ENCODE data around the gene GOLIM4. TPM values are rescaled to one million over a fixed set of nuclear protein-coding genes. Genes with fewer than 3 reads are reported as not detected.

Gene GOLIM4
- total RNA-seq, 1 donor from 2014 or later: 35.9 TPM

GRCh38 chr3:167991213-167991612 is 104.5 kb downstream of the GOLIM4 start:
- Mint-ChIP-seq H3K9me3 (ENCODE audit: unreplicated experiment) (no peaks in the 10 kb centered on the region), H3K27ac (ENCODE audit: unreplicated experiment) (no peak overlapping the region), H3K36me3 (ENCODE audit: low read depth, unreplicated experiment) (no peaks in the 10 kb centered on the region)

GRCh38 chr3:167989999-167990398 is 105.7 kb downstream of the GOLIM4 start:
- Mint-ChIP-seq H3K27me3 (ENCODE audit: unreplicated experiment) (no peaks in the 10 kb centered on the region), H3K4me1 (ENCODE audit: unreplicated experiment) (peaks cover 5% of the 10 kb centered on the region), H3K36me3 (ENCODE audit: low read depth, unreplicated experiment) (no peaks in the 10 kb centered on the region), H3K9me3 (ENCODE audit: unreplicated experiment) (no peaks in the 10 kb centered on the region), H3K27ac (ENCODE audit: unreplicated experiment) (no peak overlapping the region), H3K4me3 (ENCODE audit: unreplicated experiment) (no peak overlapping the region)
- no peak for TF ChIP-seq CTCF (IDR thresholded peaks at IDR 0.05; ENCODE audit: unreplicated experiment)
- DNase-seq (ENCODE audit: low spot score): no peak

More at GRCh38 chr3:167991213-167991612, 104.5 kb downstream of the GOLIM4 start:
- Mint-ChIP-seq H3K4me3 (ENCODE audit: unreplicated experiment) (no peak overlapping the region), H3K4me1 (ENCODE audit: unreplicated experiment) (peaks cover 5% of the 10 kb centered on the region), H3K27me3 (ENCODE audit: unreplicated experiment) (no peaks in the 10 kb centered on the region)
- DNase-seq (ENCODE audit: low spot score): no peak
- TF ChIP-seq CTCF (IDR thresholded peaks at IDR 0.05; ENCODE audit: unreplicated experiment): no peak

GRCh38 chr3:167989066-167989465 is 106.7 kb downstream of the GOLIM4 start:
- Mint-ChIP-seq H3K36me3 (ENCODE audit: low read depth, unreplicated experiment) (no peaks in the 10 kb centered on the region), H3K27me3 (ENCODE audit: unreplicated experiment) (no peaks in the 10 kb centered on the region), H3K9me3 (ENCODE audit: unreplicated experiment) (no peaks in the 10 kb centered on the region), H3K4me1 (ENCODE audit: unreplicated experiment) (peaks cover 5% of the 10 kb centered on the region), H3K27ac (ENCODE audit: unreplicated experiment) (no peak overlapping the region), H3K4me3 (ENCODE audit: unreplicated experiment) (no peak overlapping the region)
- no peak for TF ChIP-seq CTCF (IDR thresholded peaks at IDR 0.05; ENCODE audit: unreplicated experiment)
- DNase-seq (ENCODE audit: low spot score): no peak

- peaks cover 8% of the 10 kb centered on the region for H3K4me1 Mint-ChIP-seq (ENCODE audit: unreplicated experiment)
- H3K4me3 Mint-ChIP-seq (ENCODE audit: unreplicated experiment): no peak overlapping the region
- no peaks in the 10 kb centered on the region for H3K27me3 Mint-ChIP-seq (ENCODE audit: unreplicated experiment)
- no peak for TF ChIP-seq CTCF (IDR thresholded peaks at IDR 0.05; ENCODE audit: unreplicated experiment)
- H3K36me3 Mint-ChIP-seq (ENCODE audit: low read depth, unreplicated experiment): no peaks in the 10 kb centered on the region
- H3K9me3 Mint-ChIP-seq (ENCODE audit: unreplicated experiment): no peaks in the 10 kb centered on the region
- DNase-seq (ENCODE audit: low spot score): no peak
- no peak overlapping the region for H3K27ac Mint-ChIP-seq (ENCODE audit: unreplicated experiment)
These were observed 112.1 kb downstream of the GOLIM4 start for GRCh38 chr3:167983583-167983982.

GRCh38 chr3:167978486-167978885 is 117.2 kb downstream of the GOLIM4 start:
- TF ChIP-seq CTCF (IDR thresholded peaks at IDR 0.05; ENCODE audit: unreplicated experiment): no peak
- H3K4me1 Mint-ChIP-seq (ENCODE audit: unreplicated experiment): peaks cover 8% of the 10 kb centered on the region
- H3K27ac Mint-ChIP-seq (ENCODE audit: unreplicated experiment): no peak overlapping the region
- H3K9me3 Mint-ChIP-seq (ENCODE audit: unreplicated experiment): no peaks in the 10 kb centered on the region
- no peaks in the 10 kb centered on the region for H3K36me3 Mint-ChIP-seq (ENCODE audit: low read depth, unreplicated experiment)
- H3K27me3 Mint-ChIP-seq (ENCODE audit: unreplicated experiment): no peaks in the 10 kb centered on the region
- H3K4me3 Mint-ChIP-seq (ENCODE audit: unreplicated experiment): no peak overlapping the region
- DNase-seq (ENCODE audit: low spot score): no peak
